IMR-90 (cell line): ENCODE data around the gene DYRK1B. TPM values are rescaled to one million over a fixed set of nuclear protein-coding genes. Genes with fewer than 3 reads are reported as not detected.

Experiments
- polyA plus RNA-seq, 3 experiments: library from polyadenylated mRNA; depleted of rRNA; stranded (reverse); fragments of >200 nt; gene quantifications; 2 replicates each; pipeline ENCODE4 v1.2.3, GENCODE V29; 2012; ENCODE audit warnings: low replicate concordance in 1 of 3
- total RNA-seq: library from RNA; depleted of rRNA; stranded (reverse); fragments of >200 nt; gene quantifications from 2 replicates; pipeline ENCODE4 v1.2.3, GENCODE V29; 2012
- TF ChIP-seq, protein P1 (sequence below): fragments of 150-350 bp; IDR thresholded peaks from 2 replicates; pipeline ENCODE4 v1.6.1; 2016; ENCODE audit warnings: low read depth, mild to moderate bottlenecking, low read length, moderate library complexity, borderline replicate concordance

Gene DYRK1B
- total and polyA plus RNA-seq, 2 of the 4 experiments (the other 2 are of a cell fraction) = 2.7 to 11.4 TPM

GRCh38 chr19:39846678-39847486, 12.9 kb upstream of the DYRK1B start (continued):
- TF ChIP-seq, protein P1, sequence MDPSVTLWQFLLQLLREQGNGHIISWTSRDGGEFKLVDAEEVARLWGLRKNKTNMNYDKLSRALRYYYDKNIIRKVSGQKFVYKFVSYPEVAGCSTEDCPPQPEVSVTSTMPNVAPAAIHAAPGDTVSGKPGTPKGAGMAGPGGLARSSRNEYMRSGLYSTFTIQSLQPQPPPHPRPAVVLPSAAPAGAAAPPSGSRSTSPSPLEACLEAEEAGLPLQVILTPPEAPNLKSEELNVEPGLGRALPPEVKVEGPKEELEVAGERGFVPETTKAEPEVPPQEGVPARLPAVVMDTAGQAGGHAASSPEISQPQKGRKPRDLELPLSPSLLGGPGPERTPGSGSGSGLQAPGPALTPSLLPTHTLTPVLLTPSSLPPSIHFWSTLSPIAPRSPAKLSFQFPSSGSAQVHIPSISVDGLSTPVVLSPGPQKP = no peak
